Measurements from ENCODE around the gene ADARB2. TPM values are rescaled to one million over a fixed set of nuclear protein-coding genes. Genes with fewer than 3 reads are reported as not detected.

The ADARB2 gene
- total RNA-seq, 3 donors from 2014 or later (not counting 1 experiment from before 2014, with no cell fraction given), result 0.27 to 0.78 (median 0.40) TPM

- no peaks in the 10 kb centered on the region for H3K4me1 Mint-ChIP-seq
- no peak overlapping the region for H3K4me3 Mint-ChIP-seq
- TF ChIP-seq CTCF (IDR thresholded peaks at IDR 0.05), result no peak
- H3K9me3 Mint-ChIP-seq, result peaks cover 0 to 6% of the 10 kb centered on the region in 2 donors
- intact Hi-C loops (cut with micrococcal nuclease), result no loop called here
- WGBS (ENCODE audit: insufficient coverage), result 79% methylated on average over 15 of the region's 15 CpGs
- DNase-seq (no peak), ATAC-seq (no peak)
- no peaks in the 10 kb centered on the region for H3K27me3 ChIP-seq (ENCODE audit: control insufficient read depth, insufficient read depth, low read length)
- no peaks in the 10 kb centered on the region for H3K27me3 Mint-ChIP-seq (ENCODE audit: low read depth in 2 of 2)
- H3K4me1 ChIP-seq (ENCODE audit: control insufficient read depth, insufficient read depth, low read length), result no peaks in the 10 kb centered on the region
- H3K27ac ChIP-seq (ENCODE audit: low read length), result no peak overlapping the region
- H3K27ac Mint-ChIP-seq, result no peak overlapping the region
- no peaks in the 10 kb centered on the region for H3K36me3 ChIP-seq (ENCODE audit: control insufficient read depth, insufficient read depth, low read length)
- H3K4me3 ChIP-seq (ENCODE audit: low read length), result no peak overlapping the region
- no peaks in the 10 kb centered on the region for H3K9me3 ChIP-seq (ENCODE audit: control insufficient read depth, insufficient read depth, low read length)
- H3K36me3 Mint-ChIP-seq, result no peaks in the 10 kb centered on the region
Observed at GRCh38 chr10:1507436-1507835, 229.9 kb downstream of the ADARB2 start.

DNA sequence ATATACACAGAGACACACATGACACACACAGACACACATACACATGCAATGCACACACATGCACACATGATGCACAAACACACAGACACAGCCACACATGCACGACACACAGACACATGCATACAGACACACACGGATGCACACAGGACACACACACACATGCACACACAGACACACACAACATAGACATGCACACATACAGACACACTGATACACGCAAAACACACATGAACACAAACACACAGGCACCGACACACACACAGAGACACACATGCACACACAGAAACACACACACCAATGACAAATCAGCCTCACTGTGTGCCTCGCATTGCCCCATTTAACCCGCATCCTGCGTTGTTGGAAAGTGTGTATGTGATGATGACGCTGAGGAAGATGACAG lies 232.4 kb downstream of the ADARB2 start:
- DNase-seq (no peak), ATAC-seq (peak in 1 of 3 donors; percentile 18)
- Mint-ChIP-seq H3K27ac (no peak overlapping the region), H3K9me3 (peaks cover 0 to 4% of the 10 kb centered on the region in 2 donors), H3K4me3 (no peak overlapping the region), H3K4me1 (no peaks in the 10 kb centered on the region), H3K36me3 (no peaks in the 10 kb centered on the region), H3K27me3 (ENCODE audit: low read depth in 2 of 2) (no peaks in the 10 kb centered on the region)
- Histone ChIP-seq H3K4me3 (ENCODE audit: low read length) (no peak overlapping the region), H3K27ac (ENCODE audit: low read length) (no peak overlapping the region), H3K4me1 (ENCODE audit: control insufficient read depth, insufficient read depth, low read length) (no peaks in the 10 kb centered on the region), H3K9me3 (ENCODE audit: control insufficient read depth, insufficient read depth, low read length) (no peaks in the 10 kb centered on the region), H3K36me3 (ENCODE audit: control insufficient read depth, insufficient read depth, low read length) (no peaks in the 10 kb centered on the region), H3K27me3 (ENCODE audit: control insufficient read depth, insufficient read depth, low read length) (no peaks in the 10 kb centered on the region)
- intact Hi-C loops (cut with micrococcal nuclease), result no loop called here
- TF ChIP-seq CTCF (IDR thresholded peaks at IDR 0.05), result no peak
- 95% methylated on average over 8 of the region's 8 CpGs for WGBS (ENCODE audit: insufficient coverage)

GRCh38 chr10:1504286-1504685 lies 233.0 kb downstream of the ADARB2 start:
- no peaks in the 10 kb centered on the region for H3K27me3 ChIP-seq (ENCODE audit: control insufficient read depth, insufficient read depth, low read length)
- no peak overlapping the region for H3K27ac ChIP-seq (ENCODE audit: low read length)
- Mint-ChIP-seq H3K4me1 (no peaks in the 10 kb centered on the region), H3K27me3 (ENCODE audit: low read depth in 2 of 2) (no peaks in the 10 kb centered on the region), H3K36me3 (no peaks in the 10 kb centered on the region), H3K27ac (no peak overlapping the region), H3K9me3 (peaks cover 0 to 4% of the 10 kb centered on the region in 2 donors), H3K4me3 (no peak overlapping the region)
- intact Hi-C loops (cut with micrococcal nuclease), result no loop called here
- no peak for TF ChIP-seq CTCF (IDR thresholded peaks at IDR 0.05)
- H3K36me3 ChIP-seq (ENCODE audit: control insufficient read depth, insufficient read depth, low read length), result no peaks in the 10 kb centered on the region
- H3K9me3 ChIP-seq (ENCODE audit: control insufficient read depth, insufficient read depth, low read length), result no peaks in the 10 kb centered on the region
- H3K4me3 ChIP-seq (ENCODE audit: low read length), result no peak overlapping the region
- DNase-seq, result no peak
- H3K4me1 ChIP-seq (ENCODE audit: control insufficient read depth, insufficient read depth, low read length), result no peaks in the 10 kb centered on the region
- WGBS (ENCODE audit: insufficient coverage), result 93% methylated on average over 13 of the region's 15 CpGs
- ATAC-seq, result no peak

DNA sequence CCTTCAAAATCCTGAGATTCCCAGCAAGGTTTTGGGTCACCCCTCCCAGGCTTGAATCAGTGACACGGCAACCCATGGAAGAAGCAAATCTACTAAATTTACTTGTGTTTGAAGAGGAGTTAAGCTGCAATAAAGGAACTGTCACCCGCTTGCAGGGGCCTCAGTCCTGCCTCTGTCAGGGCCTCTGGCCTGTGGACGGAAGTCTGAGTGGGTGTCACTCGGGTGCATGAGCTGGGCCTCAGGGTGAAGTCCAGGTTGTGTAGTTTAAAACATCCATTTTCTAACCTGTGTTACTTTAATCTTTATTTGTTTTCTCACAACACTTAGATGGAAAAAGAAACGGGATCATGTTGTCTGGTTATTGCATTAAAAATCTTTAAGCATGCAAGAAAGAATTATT lies 234.9 kb downstream of the ADARB2 start:
- no peak for ATAC-seq

More for the DNA sequence above, 234.9 kb downstream of the ADARB2 start:
- 81% methylated on average over 4 of the region's 5 CpGs for WGBS (ENCODE audit: insufficient coverage)
- no peaks in the 10 kb centered on the region for H3K27me3 ChIP-seq (ENCODE audit: control insufficient read depth, insufficient read depth, low read length)
- Mint-ChIP-seq H3K9me3 (peaks cover 0 to 4% of the 10 kb centered on the region in 2 donors), H3K4me1 (no peaks in the 10 kb centered on the region), H3K27me3 (ENCODE audit: low read depth in 2 of 2) (no peaks in the 10 kb centered on the region), H3K4me3 (no peak overlapping the region), H3K36me3 (no peaks in the 10 kb centered on the region), H3K27ac (no peak overlapping the region)
- DNase-seq, result no peak
- no peaks in the 10 kb centered on the region for H3K36me3 ChIP-seq (ENCODE audit: control insufficient read depth, insufficient read depth, low read length)
- no peak overlapping the region for H3K27ac ChIP-seq (ENCODE audit: low read length)
- TF ChIP-seq CTCF (IDR thresholded peaks at IDR 0.05), result no peak
- H3K4me1 ChIP-seq (ENCODE audit: control insufficient read depth, insufficient read depth, low read length), result no peaks in the 10 kb centered on the region
- H3K4me3 ChIP-seq (ENCODE audit: low read length), result no peak overlapping the region
- H3K9me3 ChIP-seq (ENCODE audit: control insufficient read depth, insufficient read depth, low read length), result no peaks in the 10 kb centered on the region
- intact Hi-C loops (cut with micrococcal nuclease), result no loop called here
